ENCODE results near the gene MAP3K20.

- TF ChIP-seq POLR2AphosphoS5 (IDR thresholded peaks at IDR 0.05; ENCODE audit: low read depth, low read length) (no peak), TAF1 (IDR thresholded peaks at IDR 0.05; ENCODE audit: borderline replicate concordance, insufficient read depth, low read length) (no peak), REST (IDR thresholded peaks at IDR 0.05; ENCODE audit: insufficient read depth in 1 of 2, low read depth in 2 of 2, low read length in 2 of 2) (no peak), SIN3A (IDR thresholded peaks at IDR 0.05; ENCODE audit: borderline replicate concordance, insufficient read depth, low read length) (no peak)
Observed at GRCh38 chr2:173094731-173095130, 19.1 kb downstream of the MAP3K20 start.

Data from PFSK-1 (cell line).